Measurements from ENCODE around the gene B4GALT4. TPM values are rescaled to one million over a fixed set of nuclear protein-coding genes. Genes with fewer than 3 reads are reported as not detected.

B4GALT4 gene
- total RNA-seq, 3 donors from 2014 or later (not counting 1 experiment from before 2014, with no cell fraction given): 35.1 to 54.1 (median 48.8) TPM

- Mint-ChIP-seq H3K9me3 (no peaks in the 10 kb centered on the region), H3K4me3 (no peak overlapping the region)
- intact Hi-C loops (cut with micrococcal nuclease): no loop called here
Measured at GRCh38 chr3:119220198-119220597, 20.5 kb downstream of the B4GALT4 start.

DNA sequence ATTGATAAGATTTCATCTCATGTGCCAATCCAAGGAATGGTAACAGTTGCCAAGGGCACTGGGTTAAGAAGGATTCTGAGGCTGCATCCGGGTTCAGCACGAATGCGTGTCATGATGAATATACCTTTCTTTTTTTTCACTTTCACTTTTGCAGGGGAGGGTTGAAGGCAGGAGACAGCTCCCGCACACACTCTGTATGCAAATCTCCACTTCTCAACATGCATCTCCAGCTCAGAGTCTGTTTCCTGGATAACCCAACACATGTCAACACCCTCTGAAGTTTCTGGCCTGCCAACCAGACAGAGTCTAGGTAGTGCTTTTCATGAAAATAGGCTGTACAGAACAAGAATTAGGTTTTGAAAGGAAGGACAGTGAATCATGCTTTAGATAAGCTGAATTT lies 21.6 kb downstream of the B4GALT4 start:
- Histone ChIP-seq H3K36me3 (ENCODE audit: control insufficient read depth, insufficient read depth, low read length) (peaks cover 75% of the 10 kb centered on the region), H3K9me3 (ENCODE audit: control insufficient read depth, insufficient read depth, low read length) (no peaks in the 10 kb centered on the region), H3K4me1 (ENCODE audit: control insufficient read depth, insufficient read depth, low read length) (peaks cover 9% of the 10 kb centered on the region), H3K27me3 (ENCODE audit: control insufficient read depth, insufficient read depth, low read length) (no peaks in the 10 kb centered on the region), H3K4me3 (ENCODE audit: low read length) (no peak overlapping the region), H3K27ac (ENCODE audit: low read length) (peak overlapping the region; percentile 56)
- ATAC-seq (peak; percentile 71 to 90 (median 84)), DNase-seq (peak in 1 of 2 donors; percentile 59)
- Mint-ChIP-seq H3K27me3 (ENCODE audit: low read depth in 2 of 2) (no peaks in the 10 kb centered on the region), H3K27ac (peak overlapping the region; percentile 80 to 86), H3K4me1 (peaks cover 40 to 41% of the 10 kb centered on the region in 2 donors), H3K36me3 (peaks cover 17% of the 10 kb centered on the region), H3K9me3 (no peaks in the 10 kb centered on the region), H3K4me3 (peak overlapping the region; percentile 29)
- no peak for TF ChIP-seq CTCF (IDR thresholded peaks at IDR 0.05)
- intact Hi-C loops (cut with micrococcal nuclease): no loop called here
- 17% methylated on average over 4 of the region's 4 CpGs for WGBS (ENCODE audit: insufficient coverage)

More at GRCh38 chr3:119220198-119220597, 20.5 kb downstream of the B4GALT4 start:
- Histone ChIP-seq H3K36me3 (ENCODE audit: control insufficient read depth, insufficient read depth, low read length) (peaks cover 73% of the 10 kb centered on the region), H3K9me3 (ENCODE audit: control insufficient read depth, insufficient read depth, low read length) (no peaks in the 10 kb centered on the region), H3K27me3 (ENCODE audit: control insufficient read depth, insufficient read depth, low read length) (no peaks in the 10 kb centered on the region), H3K27ac (ENCODE audit: low read length) (no peak overlapping the region), H3K4me3 (ENCODE audit: low read length) (no peak overlapping the region), H3K4me1 (ENCODE audit: control insufficient read depth, insufficient read depth, low read length) (peaks cover 9% of the 10 kb centered on the region)
- DNase-seq: no peak
- WGBS (ENCODE audit: insufficient coverage): 93% methylated on average over 7 of the region's 7 CpGs
- TF ChIP-seq CTCF (IDR thresholded peaks at IDR 0.05): no peak
- no peak for ATAC-seq
- Mint-ChIP-seq H3K27ac (peak overlapping the region; percentile 80 to 86), H3K4me1 (peaks cover 41 to 43% of the 10 kb centered on the region in 2 donors), H3K36me3 (peaks cover 17% of the 10 kb centered on the region), H3K27me3 (ENCODE audit: low read depth in 2 of 2) (no peaks in the 10 kb centered on the region)

DNA sequence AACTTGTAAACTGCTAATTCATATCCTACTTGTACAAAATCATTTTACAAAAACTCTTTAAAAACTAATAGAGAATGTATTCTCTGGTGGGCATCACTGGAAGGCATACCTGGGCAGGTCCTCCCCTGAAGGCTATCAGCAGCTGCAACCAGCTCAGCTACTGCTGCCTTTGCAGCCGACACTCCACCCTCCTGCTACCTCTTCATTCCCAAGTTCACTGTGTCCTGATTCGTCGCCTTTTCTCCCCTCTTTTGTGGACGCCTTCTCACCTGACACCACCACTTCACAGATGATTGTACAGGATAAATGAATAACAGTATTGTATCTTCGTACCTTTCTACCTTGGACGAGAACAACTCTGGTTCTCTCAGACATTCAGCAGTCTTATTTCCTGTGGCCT lies 28.9 kb downstream of the B4GALT4 start:
- Histone ChIP-seq H3K4me1 (ENCODE audit: control insufficient read depth, insufficient read depth, low read length) (peaks cover 2% of the 10 kb centered on the region), H3K36me3 (ENCODE audit: control insufficient read depth, insufficient read depth, low read length) (peaks cover 69% of the 10 kb centered on the region), H3K27ac (ENCODE audit: low read length) (no peak overlapping the region), H3K27me3 (ENCODE audit: control insufficient read depth, insufficient read depth, low read length) (no peaks in the 10 kb centered on the region), H3K4me3 (ENCODE audit: low read length) (no peak overlapping the region), H3K9me3 (ENCODE audit: control insufficient read depth, insufficient read depth, low read length) (no peaks in the 10 kb centered on the region)
- Mint-ChIP-seq H3K4me1 (peaks cover 23 to 43% of the 10 kb centered on the region in 2 donors), H3K4me3 (no peak overlapping the region), H3K27ac (peak overlapping the region; percentile 44 to 63), H3K36me3 (peaks cover 53% of the 10 kb centered on the region), H3K27me3 (ENCODE audit: low read depth in 2 of 2) (no peaks in the 10 kb centered on the region), H3K9me3 (no peaks in the 10 kb centered on the region)
- no peak for TF ChIP-seq CTCF (IDR thresholded peaks at IDR 0.05)
- ATAC-seq (no peak), DNase-seq (no peak)
- 64% methylated on average over 6 of the region's 6 CpGs for WGBS (ENCODE audit: insufficient coverage)
- intact Hi-C loops (cut with micrococcal nuclease): no loop called here

GRCh38 chr3:119211193-119211592 lies 29.5 kb downstream of the B4GALT4 start:
- Mint-ChIP-seq H3K27me3 (ENCODE audit: low read depth in 2 of 2) (no peaks in the 10 kb centered on the region), H3K36me3 (peaks cover 53% of the 10 kb centered on the region), H3K4me1 (peaks cover 29 to 49% of the 10 kb centered on the region in 2 donors), H3K27ac (no peak overlapping the region), H3K9me3 (no peaks in the 10 kb centered on the region), H3K4me3 (no peak overlapping the region)
- intact Hi-C loops (cut with micrococcal nuclease): no loop called here
- H3K27me3 ChIP-seq (ENCODE audit: control insufficient read depth, insufficient read depth, low read length): no peaks in the 10 kb centered on the region
- WGBS (ENCODE audit: insufficient coverage): 64% methylated on average over 4 of the region's 4 CpGs
- H3K4me3 ChIP-seq (ENCODE audit: low read length): no peak overlapping the region
- no peak overlapping the region for H3K27ac ChIP-seq (ENCODE audit: low read length)
- no peaks in the 10 kb centered on the region for H3K9me3 ChIP-seq (ENCODE audit: control insufficient read depth, insufficient read depth, low read length)
- DNase-seq: no peak
- H3K36me3 ChIP-seq (ENCODE audit: control insufficient read depth, insufficient read depth, low read length): peaks cover 65% of the 10 kb centered on the region
- ATAC-seq: no peak
- TF ChIP-seq CTCF (IDR thresholded peaks at IDR 0.05): no peak
- peaks cover 8% of the 10 kb centered on the region for H3K4me1 ChIP-seq (ENCODE audit: control insufficient read depth, insufficient read depth, low read length)
